GM12874 (cell line): ENCODE measurements around the gene KREMEN2.

Experiments
- TF ChIP-seq, protein P1 (sequence below): IDR thresholded peaks from 2 replicates; pipeline ENCODE4 v1.5.1; 2011; ENCODE audit warnings: low read depth, mild to moderate bottlenecking, control low read depth, low read length, moderate library complexity; ENCODE audit not compliant: insufficient read depth

KREMEN2 gene

DNA sequence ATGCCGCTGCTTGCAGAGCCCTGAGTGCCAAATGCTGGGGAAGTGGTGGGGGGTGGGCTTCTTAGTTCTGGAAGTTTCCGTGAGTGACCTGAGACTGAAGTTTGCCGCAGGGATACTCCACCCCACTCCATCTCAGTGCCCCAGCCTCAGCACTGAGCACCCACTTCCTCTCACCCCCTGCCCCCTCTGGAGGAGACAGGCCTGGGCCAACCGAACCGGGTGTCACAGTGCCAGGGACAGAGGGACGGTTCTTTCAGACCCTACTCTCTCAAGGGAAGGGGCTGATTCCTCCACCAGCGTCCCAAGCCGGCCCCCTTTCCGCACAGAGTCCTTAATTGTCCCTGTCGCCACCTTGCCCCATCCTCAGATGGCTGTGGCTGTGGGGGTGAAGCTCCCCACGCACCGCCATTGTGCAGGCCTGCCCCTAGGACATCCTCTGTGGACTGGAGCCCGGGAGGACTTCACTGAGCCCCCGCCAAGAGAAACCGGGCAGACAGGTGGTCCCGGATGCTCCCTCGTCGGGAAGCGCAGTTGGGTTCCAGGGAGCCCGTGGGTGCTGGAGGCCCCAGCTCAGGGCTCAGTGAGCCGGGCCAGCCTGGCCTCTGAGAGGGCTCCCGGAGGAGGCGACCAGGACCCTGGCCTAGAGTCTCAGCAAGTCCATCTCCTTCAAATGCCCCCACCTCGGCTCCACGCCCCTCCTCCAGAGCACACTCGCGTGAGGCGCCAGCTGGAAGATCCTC lies 1.6 kb upstream of the KREMEN2 start:
- TF ChIP-seq, protein P1, sequence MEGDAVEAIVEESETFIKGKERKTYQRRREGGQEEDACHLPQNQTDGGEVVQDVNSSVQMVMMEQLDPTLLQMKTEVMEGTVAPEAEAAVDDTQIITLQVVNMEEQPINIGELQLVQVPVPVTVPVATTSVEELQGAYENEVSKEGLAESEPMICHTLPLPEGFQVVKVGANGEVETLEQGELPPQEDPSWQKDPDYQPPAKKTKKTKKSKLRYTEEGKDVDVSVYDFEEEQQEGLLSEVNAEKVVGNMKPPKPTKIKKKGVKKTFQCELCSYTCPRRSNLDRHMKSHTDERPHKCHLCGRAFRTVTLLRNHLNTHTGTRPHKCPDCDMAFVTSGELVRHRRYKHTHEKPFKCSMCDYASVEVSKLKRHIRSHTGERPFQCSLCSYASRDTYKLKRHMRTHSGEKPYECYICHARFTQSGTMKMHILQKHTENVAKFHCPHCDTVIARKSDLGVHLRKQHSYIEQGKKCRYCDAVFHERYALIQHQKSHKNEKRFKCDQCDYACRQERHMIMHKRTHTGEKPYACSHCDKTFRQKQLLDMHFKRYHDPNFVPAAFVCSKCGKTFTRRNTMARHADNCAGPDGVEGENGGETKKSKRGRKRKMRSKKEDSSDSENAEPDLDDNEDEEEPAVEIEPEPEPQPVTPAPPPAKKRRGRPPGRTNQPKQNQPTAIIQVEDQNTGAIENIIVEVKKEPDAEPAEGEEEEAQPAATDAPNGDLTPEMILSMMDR: no peak

DNA sequence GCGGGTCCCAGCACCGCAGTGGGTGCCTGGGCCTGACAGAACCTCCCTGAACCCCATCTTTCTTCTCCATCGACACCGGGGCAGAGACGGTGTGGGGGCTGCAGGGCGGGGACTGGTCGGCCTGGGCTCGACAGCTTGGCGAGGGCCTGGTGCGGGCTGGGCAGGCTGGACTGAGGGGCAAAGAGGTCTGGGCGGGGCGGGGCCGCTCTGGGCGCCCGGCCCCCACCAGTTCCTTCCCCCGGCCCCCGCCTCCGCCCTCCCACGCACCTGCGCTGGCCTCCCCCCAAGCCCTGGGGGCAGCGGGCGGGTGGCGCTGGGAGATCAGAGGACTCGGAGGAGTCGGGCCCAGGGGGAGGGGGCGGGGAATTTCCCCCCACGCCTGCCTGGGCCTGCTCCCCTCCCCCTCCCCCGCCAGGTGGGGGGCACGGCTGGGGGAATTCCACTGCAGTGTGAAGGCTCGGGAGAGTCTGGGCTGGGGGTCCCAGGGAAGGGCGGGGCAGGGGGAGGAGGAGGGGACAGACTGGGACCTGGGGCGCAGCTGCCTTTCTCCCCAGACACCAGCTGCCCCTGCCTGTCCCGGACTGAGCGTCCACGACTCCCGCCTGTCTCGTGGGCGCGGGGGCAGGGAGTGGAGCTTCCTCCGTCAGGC lies 877 bp upstream of the KREMEN2 start:
- TF ChIP-seq, protein P1: no peak

DNA sequence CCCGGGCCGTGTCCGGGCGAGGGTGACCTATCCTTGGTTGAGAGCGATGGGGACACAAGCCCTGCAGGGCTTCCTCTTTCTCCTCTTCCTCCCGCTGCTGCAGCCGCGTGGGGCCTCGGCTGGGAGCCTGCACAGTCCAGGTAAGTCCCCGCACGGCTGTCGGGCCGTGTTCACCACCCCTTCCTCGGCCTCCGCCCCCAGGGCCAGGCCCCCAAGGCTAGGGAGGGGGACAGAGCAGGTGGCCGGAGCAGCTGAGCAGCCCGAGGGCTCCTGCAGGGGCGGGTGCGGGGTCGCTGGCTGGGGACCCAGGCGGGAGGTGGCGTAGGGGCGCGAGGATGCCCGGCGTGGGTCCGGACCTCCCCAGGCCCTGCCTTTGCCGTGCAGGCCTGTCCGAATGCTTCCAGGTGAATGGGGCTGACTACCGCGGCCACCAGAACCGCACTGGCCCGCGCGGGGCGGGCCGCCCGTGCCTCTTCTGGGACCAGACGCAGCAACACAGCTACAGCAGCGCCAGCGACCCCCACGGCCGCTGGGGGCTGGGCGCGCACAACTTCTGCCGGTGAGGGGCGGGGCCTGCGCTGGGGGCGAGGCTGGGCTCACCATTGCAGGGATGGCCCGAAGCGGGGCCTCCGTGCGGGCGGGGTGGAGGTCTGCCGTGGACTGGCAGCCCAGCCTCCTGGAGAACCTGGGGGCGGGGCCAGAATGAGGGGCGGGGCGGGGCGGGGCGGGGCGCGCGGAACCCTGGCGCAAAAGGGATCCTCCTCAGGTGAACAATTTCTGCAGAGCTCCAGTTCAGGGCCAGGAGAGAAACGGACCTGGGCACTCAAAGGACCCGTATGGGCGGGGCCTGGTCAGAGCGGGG lies 631 bp downstream of the KREMEN2 start:
- TF ChIP-seq, protein P1: no peak

DNA sequence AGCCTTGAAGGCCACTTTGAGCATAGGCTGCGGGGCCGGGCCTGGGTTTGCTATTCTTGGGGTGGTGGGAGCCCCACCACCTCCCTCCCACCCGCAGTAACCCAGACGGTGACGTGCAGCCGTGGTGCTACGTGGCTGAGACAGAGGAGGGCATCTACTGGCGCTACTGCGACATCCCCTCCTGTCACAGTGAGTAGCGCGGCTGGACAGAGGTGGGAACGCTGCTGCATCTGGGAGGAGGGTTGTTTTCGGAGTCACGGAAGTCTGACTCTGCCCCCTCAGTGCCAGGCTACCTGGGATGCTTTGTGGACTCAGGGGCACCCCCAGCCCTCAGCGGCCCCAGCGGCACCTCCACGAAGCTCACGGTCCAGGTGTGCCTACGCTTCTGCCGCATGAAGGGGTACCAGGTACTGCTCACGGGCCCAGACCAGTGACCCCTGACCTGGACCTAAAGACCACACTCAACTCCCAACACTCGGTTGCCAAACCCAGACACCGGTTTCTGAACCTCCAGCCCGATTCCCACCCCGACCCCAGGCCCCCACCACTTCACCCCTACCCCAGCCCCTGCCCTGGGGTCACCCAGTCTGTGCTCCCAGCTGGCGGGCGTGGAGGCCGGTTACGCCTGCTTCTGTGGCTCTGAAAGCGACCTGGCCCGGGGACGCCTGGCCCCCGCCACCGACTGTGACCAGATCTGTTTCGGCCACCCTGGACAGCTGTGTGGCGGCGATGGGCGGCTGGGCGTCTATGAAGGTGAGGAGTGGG lies 2.1 kb downstream of the KREMEN2 start:
- TF ChIP-seq, protein P1: no peak

DNA sequence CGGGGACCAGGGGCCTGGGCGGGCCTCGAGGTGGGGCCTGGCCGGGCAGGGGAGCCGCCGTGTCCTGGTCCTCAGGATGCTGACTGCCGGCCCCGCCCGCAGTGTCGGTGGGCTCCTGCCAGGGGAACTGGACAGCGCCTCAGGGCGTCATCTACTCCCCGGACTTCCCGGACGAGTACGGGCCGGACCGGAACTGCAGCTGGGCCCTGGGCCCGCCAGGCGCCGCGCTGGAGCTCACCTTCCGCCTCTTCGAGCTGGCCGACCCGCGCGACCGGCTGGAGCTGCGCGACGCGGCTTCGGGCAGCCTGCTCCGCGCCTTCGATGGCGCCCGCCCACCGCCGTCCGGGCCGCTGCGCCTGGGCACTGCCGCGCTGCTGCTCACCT lies 2.7 kb downstream of the KREMEN2 start:
- TF ChIP-seq, protein P1: no peak

DNA sequence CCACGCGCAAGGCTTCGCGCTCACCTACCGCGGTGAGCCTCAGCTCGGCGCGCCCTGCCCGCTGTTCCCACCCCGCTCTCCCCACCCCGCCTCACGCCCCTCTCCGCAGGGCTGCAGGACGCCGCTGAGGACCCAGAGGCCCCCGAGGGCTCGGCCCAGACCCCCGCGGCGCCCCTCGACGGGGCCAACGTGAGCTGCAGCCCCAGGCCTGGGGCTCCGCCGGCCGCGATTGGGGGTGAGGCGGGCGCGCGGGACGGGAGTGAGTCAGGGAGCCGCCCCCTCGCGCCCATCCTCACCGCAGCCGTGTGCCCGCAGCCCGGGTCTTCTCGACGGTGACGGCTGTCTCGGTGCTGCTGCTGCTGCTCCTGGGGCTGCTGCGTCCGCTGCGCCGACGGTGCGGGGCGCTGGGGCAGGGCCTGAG lies 3.1 kb downstream of the KREMEN2 start:
- TF ChIP-seq, protein P1: no peak
